HEK293 (cell line): ENCODE measurements around the gene BAG1.

ENCODE experiments used
- BCL11A ChIP-seq: fragments of 450-650 bp; formaldehyde crosslinking; IDR thresholded peaks from 2 replicates; pipeline ENCODE4 v1.5.1; 2016; ENCODE audit warnings: low read depth, missing biosample characterization, missing genetic modification characterization
- GLI4 ChIP-seq: fragments of 450-650 bp; formaldehyde crosslinking; IDR thresholded peaks from 2 replicates; pipeline ENCODE4 v1.5.1; 2016; ENCODE audit warnings: missing biosample characterization, missing genetic modification characterization
- HOXC10 ChIP-seq: sonication (generic); formaldehyde crosslinking; IDR thresholded peaks from 2 replicates; pipeline ENCODE4 v1.8.1; 2023; ENCODE audit warnings: mild to moderate bottlenecking, missing genetic modification reagents
- TCF7L2 ChIP-seq: IDR thresholded peaks from 2 replicates; pipeline ENCODE4 v1.6.1; 2011; ENCODE audit warnings: low read depth, mild to moderate bottlenecking, inconsistent platforms, low read length, moderate library complexity, borderline replicate concordance
- TRIM28 ChIP-seq: IDR thresholded peaks from 2 replicates; pipeline ENCODE4 v1.6.1; 2011; ENCODE audit warnings: low read length, control low read depth, borderline replicate concordance
- ZBTB1 ChIP-seq: fragments of 450-650 bp; formaldehyde crosslinking; IDR thresholded peaks from 2 replicates; pipeline ENCODE4 v1.5.1; 2016; ENCODE audit warnings: missing biosample characterization, missing genetic modification characterization
- ZBTB10 ChIP-seq: fragments of 450-650 bp; formaldehyde crosslinking; IDR thresholded peaks from 2 replicates; pipeline ENCODE4 v1.5.1; 2016; ENCODE audit warnings: missing biosample characterization, missing genetic modification characterization
- ZBTB26 ChIP-seq: fragments of 450-650 bp; formaldehyde crosslinking; optimal IDR thresholded peaks from 2 replicates; pipeline ENCODE3; 2016; ENCODE audit warnings: missing biosample characterization, mild to moderate bottlenecking, missing genetic modification characterization
- ZBTB6 ChIP-seq: fragments of 450-650 bp; formaldehyde crosslinking; IDR thresholded peaks from 2 replicates; pipeline ENCODE4 v1.5.1; 2017; ENCODE audit warnings: missing biosample characterization, missing genetic modification characterization
- ZBTB8A ChIP-seq: fragments of 450-650 bp; formaldehyde crosslinking; IDR thresholded peaks from 2 replicates; pipeline ENCODE4 v1.5.1; 2016; ENCODE audit warnings: missing biosample characterization, missing genetic modification characterization
- ZEB2 ChIP-seq: fragments of 450-650 bp; formaldehyde crosslinking; IDR thresholded peaks from 2 replicates; pipeline ENCODE4 v1.5.1; 2016; ENCODE audit warnings: missing biosample characterization, missing genetic modification characterization
- ZNF157 ChIP-seq: fragments of 450-650 bp; formaldehyde crosslinking; IDR thresholded peaks from 2 replicates; pipeline ENCODE4 v1.5.1; 2016; ENCODE audit warnings: missing biosample characterization, missing genetic modification characterization
- ZNF214 ChIP-seq: fragments of 450-650 bp; formaldehyde crosslinking; IDR thresholded peaks from 2 replicates; pipeline ENCODE4 v1.5.1; 2017; ENCODE audit warnings: missing biosample characterization, mild to moderate bottlenecking, missing genetic modification characterization, borderline replicate concordance
- ZNF266 ChIP-seq: fragments of 450-650 bp; formaldehyde crosslinking; IDR thresholded peaks from 2 replicates; pipeline ENCODE4 v1.5.1; 2016; ENCODE audit warnings: missing biosample characterization, missing genetic modification characterization, low read depth
- ZNF335 ChIP-seq: fragments of 450-650 bp; formaldehyde crosslinking; conservative IDR thresholded peaks from 2 replicates; pipeline ENCODE4 v1.5.1; 2016; ENCODE audit warnings: missing biosample characterization, missing genetic modification characterization
- ZNF350 ChIP-seq: fragments of 450-650 bp; formaldehyde crosslinking; IDR thresholded peaks from 2 replicates; pipeline ENCODE4 v1.5.0; 2017; ENCODE audit warnings: missing biosample characterization, mild to moderate bottlenecking, missing genetic modification characterization
- ZNF354C ChIP-seq: fragments of 450-650 bp; formaldehyde crosslinking; IDR thresholded peaks from 2 replicates; pipeline ENCODE4 v1.5.1; 2016; ENCODE audit warnings: missing biosample characterization, missing genetic modification characterization, low read depth, borderline replicate concordance
- ZNF37A ChIP-seq: fragments of 450-650 bp; IDR thresholded peaks from 2 replicates; pipeline ENCODE4 v1.5.1; 2018; ENCODE audit warnings: missing biosample characterization, missing genetic modification characterization
- ZNF391 ChIP-seq: fragments of 450-650 bp; formaldehyde crosslinking; IDR thresholded peaks from 2 replicates; pipeline ENCODE4 v1.5.1; 2016; ENCODE audit warnings: low read depth, missing biosample characterization, missing genetic modification characterization, borderline replicate concordance
- ZNF404 ChIP-seq: fragments of 450-650 bp; formaldehyde crosslinking; IDR thresholded peaks from 2 replicates; pipeline ENCODE4 v1.5.1; 2017; ENCODE audit warnings: missing biosample characterization, missing genetic modification characterization
- ZNF426 ChIP-seq: fragments of 450-650 bp; formaldehyde crosslinking; IDR thresholded peaks from 2 replicates; pipeline ENCODE4 v1.5.1; 2017; ENCODE audit warnings: missing biosample characterization, missing genetic modification characterization, mild to moderate bottlenecking, inconsistent platforms, moderate library complexity
- ZNF433 ChIP-seq: fragments of 450-650 bp; formaldehyde crosslinking; IDR thresholded peaks from 2 replicates; pipeline ENCODE4 v1.5.1; 2016; ENCODE audit warnings: missing biosample characterization, missing genetic modification characterization, low read depth
- ZNF530 ChIP-seq: fragments of 450-650 bp; formaldehyde crosslinking; IDR thresholded peaks from 2 replicates; pipeline ENCODE4 v1.5.1; 2016; ENCODE audit warnings: low read depth, missing biosample characterization, missing genetic modification characterization
- ZNF549 ChIP-seq: fragments of 450-650 bp; IDR thresholded peaks from 2 replicates; pipeline ENCODE4 v1.5.1; 2018; ENCODE audit warnings: missing biosample characterization, missing genetic modification characterization, mild to moderate bottlenecking, inconsistent platforms, moderate library complexity
- ZNF658 ChIP-seq: fragments of 450-650 bp; formaldehyde crosslinking; IDR thresholded peaks from 2 replicates; pipeline ENCODE4; 2016; ENCODE audit warnings: missing biosample characterization, missing genetic modification characterization
- ZNF670 ChIP-seq: fragments of 450-650 bp; formaldehyde crosslinking; IDR thresholded peaks from 2 replicates; pipeline ENCODE4 v1.5.1; 2016; ENCODE audit warnings: missing biosample characterization, missing genetic modification characterization, low read depth
- ZNF707 ChIP-seq: fragments of 450-650 bp; formaldehyde crosslinking; IDR thresholded peaks from 2 replicates; pipeline ENCODE4 v1.5.1; 2016; ENCODE audit warnings: missing biosample characterization, missing genetic modification characterization
- ZNF768 ChIP-seq: fragments of 450-650 bp; formaldehyde crosslinking; IDR thresholded peaks from 2 replicates; pipeline ENCODE4 v1.5.1; 2018; ENCODE audit warnings: missing biosample characterization, mild to moderate bottlenecking, missing genetic modification characterization
- ZNF776 ChIP-seq: fragments of 450-650 bp; formaldehyde crosslinking; IDR thresholded peaks from 2 replicates; pipeline ENCODE4 v1.5.0; 2017; ENCODE audit warnings: missing biosample characterization, missing genetic modification characterization, borderline replicate concordance
- ZNF792 ChIP-seq: fragments of 450-650 bp; formaldehyde crosslinking; IDR thresholded peaks from 2 replicates; pipeline ENCODE4 v1.5.1; 2016; ENCODE audit warnings: missing biosample characterization, missing genetic modification characterization
- ZNF843 ChIP-seq: fragments of 450-650 bp; formaldehyde crosslinking; IDR thresholded peaks from 2 replicates; pipeline ENCODE4 v1.5.1; 2016; ENCODE audit warnings: missing biosample characterization, missing genetic modification characterization
- TF ChIP-seq, protein P1 (sequence below): fragments of 450-650 bp; formaldehyde crosslinking; IDR thresholded peaks from 2 replicates; pipeline ENCODE4 v1.5.1; 2017; ENCODE audit warnings: missing biosample characterization, mild to moderate bottlenecking, missing genetic modification characterization, moderate library complexity
- TF ChIP-seq, protein P2 (sequence below): fragments of 450-650 bp; formaldehyde crosslinking; IDR thresholded peaks from 2 replicates; pipeline ENCODE4 v1.5.1; 2017; ENCODE audit warnings: missing biosample characterization, missing genetic modification characterization

The BAG1 gene

GRCh38 chr9:33290247-33291030 is 25.9 kb upstream of the BAG1 start, which contains the start of gene NFX1 (continued):
- TF ChIP-seq ZNF707 (tag by site-specific recombination): no peak
- no peak for TF ChIP-seq ZNF776 (tag by site-specific recombination)
- no peak for TF ChIP-seq ZNF37A (tag by site-specific recombination)
- TF ChIP-seq ZEB2 (tag by site-specific recombination): 0 out of 2 replicates have a peak, but pooled peaks have one; percentile 48
- TF ChIP-seq ZNF335: peak; percentile 82
- no peak for TF ChIP-seq ZNF266 (tag by site-specific recombination)
- no peak for TF ChIP-seq ZNF670 (tag by site-specific recombination)
- TF ChIP-seq, protein P1, sequence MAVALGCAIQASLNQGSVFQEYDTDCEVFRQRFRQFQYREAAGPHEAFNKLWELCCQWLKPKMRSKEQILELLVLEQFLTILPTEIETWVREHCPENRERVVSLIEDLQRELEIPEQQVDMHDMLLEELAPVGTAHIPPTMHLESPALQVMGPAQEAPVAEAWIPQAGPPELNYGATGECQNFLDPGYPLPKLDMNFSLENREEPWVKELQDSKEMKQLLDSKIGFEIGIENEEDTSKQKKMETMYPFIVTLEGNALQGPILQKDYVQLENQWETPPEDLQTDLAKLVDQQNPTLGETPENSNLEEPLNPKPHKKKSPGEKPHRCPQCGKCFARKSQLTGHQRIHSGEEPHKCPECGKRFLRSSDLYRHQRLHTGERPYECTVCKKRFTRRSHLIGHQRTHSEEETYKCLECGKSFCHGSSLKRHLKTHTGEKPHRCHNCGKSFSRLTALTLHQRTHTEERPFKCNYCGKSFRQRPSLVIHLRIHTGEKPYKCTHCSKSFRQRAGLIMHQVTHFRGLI (tag by site-specific recombination): 0 out of 2 replicates have a peak, but pooled peaks have one; percentile 34
- TF ChIP-seq ZNF433: no peak
- TF ChIP-seq ZBTB1 (tag by site-specific recombination): no peak
- no peak for TF ChIP-seq ZNF404
- no peak for TF ChIP-seq ZNF658 (tag by site-specific recombination)
- peak; percentile 21; the same call in 1 of the 2 replicates for TF ChIP-seq ZNF391
- TF ChIP-seq TCF7L2: no peak
- TF ChIP-seq TRIM28: peak; percentile 72; the same call in 1 of the 2 replicates
- no peak for TF ChIP-seq GLI4 (tag by site-specific recombination)
- TF ChIP-seq ZNF768: no peak
- 0 out of 2 replicates have a peak, but pooled peaks have one; percentile 8 for TF ChIP-seq ZNF843
- TF ChIP-seq ZNF354C: no peak
- TF ChIP-seq ZNF157 (tag by site-specific recombination): no peak
- TF ChIP-seq ZNF792 (tag by site-specific recombination): no peak
- TF ChIP-seq ZNF530 (tag by site-specific recombination): no peak
- TF ChIP-seq ZBTB10 (tag by site-specific recombination): no peak
- TF ChIP-seq ZNF426 (tag by site-specific recombination): no peak
- no peak for TF ChIP-seq ZNF549 (tag by site-specific recombination)
- TF ChIP-seq ZBTB8A: peak; percentile 48
- peak; percentile 58 for TF ChIP-seq ZBTB26 (tag by site-specific recombination)
- no peak for TF ChIP-seq ZBTB6 (tag by site-specific recombination)
- TF ChIP-seq, protein P2, sequence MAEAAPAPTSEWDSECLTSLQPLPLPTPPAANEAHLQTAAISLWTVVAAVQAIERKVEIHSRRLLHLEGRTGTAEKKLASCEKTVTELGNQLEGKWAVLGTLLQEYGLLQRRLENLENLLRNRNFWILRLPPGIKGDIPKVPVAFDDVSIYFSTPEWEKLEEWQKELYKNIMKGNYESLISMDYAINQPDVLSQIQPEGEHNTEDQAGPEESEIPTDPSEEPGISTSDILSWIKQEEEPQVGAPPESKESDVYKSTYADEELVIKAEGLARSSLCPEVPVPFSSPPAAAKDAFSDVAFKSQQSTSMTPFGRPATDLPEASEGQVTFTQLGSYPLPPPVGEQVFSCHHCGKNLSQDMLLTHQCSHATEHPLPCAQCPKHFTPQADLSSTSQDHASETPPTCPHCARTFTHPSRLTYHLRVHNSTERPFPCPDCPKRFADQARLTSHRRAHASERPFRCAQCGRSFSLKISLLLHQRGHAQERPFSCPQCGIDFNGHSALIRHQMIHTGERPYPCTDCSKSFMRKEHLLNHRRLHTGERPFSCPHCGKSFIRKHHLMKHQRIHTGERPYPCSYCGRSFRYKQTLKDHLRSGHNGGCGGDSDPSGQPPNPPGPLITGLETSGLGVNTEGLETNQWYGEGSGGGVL (tag by site-specific recombination): no peak
- TF ChIP-seq BCL11A (tag by site-specific recombination): no peak
- TF ChIP-seq HOXC10 (CRISPR knock-in tag): no peak
- no peak for TF ChIP-seq ZNF214 (tag by site-specific recombination)
- no peak for TF ChIP-seq ZNF350 (tag by site-specific recombination)
